T47D (cell line): ENCODE measurements around the gene DACH2.
"Not testable (repeated sequence)": the region's sequence is repeated elsewhere in the genome, so short reads cannot be mapped to it uniquely, and the experiment has no call there.

Source experiments
- DNase-seq, 2 experiments: peaks; one replicate each; pipeline versions ENCODE4 v3.0.0 to v3.0.0-alpha.2; 2011 to 2012; ENCODE audit warnings: low read depth in 1 of 2, low spot score in 1 of 2
- JUND ChIP-seq: IDR thresholded peaks from 2 replicates; pipeline ENCODE4 v1.6.1; 2012; ENCODE audit warnings: low read depth
- in situ Hi-C: cut with HindIII; loops from 2 replicates; pipeline ENCODE4 v1.10.0; 2016; ENCODE audit warnings: low sequenced_read_pairs, low pct_unique_long_range_greater_than_20kb

DACH2 gene

GRCh38 chrX:86148024-86148511 lies at the start of gene DACH2:
Gene DACH2 (plus strand): TSS chrX:86148451.
- in situ Hi-C loops, result no loop called here
- TF ChIP-seq JUND, result no peak
- DNase-seq, result no peak

GRCh38 chrX:86102341-86102740 lies 45.9 kb upstream of the DACH2 start:
- in situ Hi-C loops, result no loop called here
- TF ChIP-seq JUND, result no peak
- DNase-seq, result no peak

GRCh38 chrX:86103061-86103460 lies 45.2 kb upstream of the DACH2 start:
- in situ Hi-C loops, result no loop called here
- no peak for DNase-seq
- TF ChIP-seq JUND, result no peak

- in situ Hi-C loops, result no loop called here
- DNase-seq, result no peak
- no peak for TF ChIP-seq JUND
Measured at GRCh38 chrX:86104526-86104925, 43.7 kb upstream of the DACH2 start.

- no peak for DNase-seq
- TF ChIP-seq JUND, result no peak
- in situ Hi-C loops, result no loop called here
Measured at GRCh38 chrX:86121916-86122315, 26.3 kb upstream of the DACH2 start.

- no peak for TF ChIP-seq JUND
- peak in 1 of 2 experiments; percentile 1 for DNase-seq
- in situ Hi-C loops, result no loop called here
Measured at GRCh38 chrX:86133761-86134160, 14.5 kb upstream of the DACH2 start.

GRCh38 chrX:86137071-86137470 lies 11.2 kb upstream of the DACH2 start:
- in situ Hi-C loops, result no loop called here
- no peak for TF ChIP-seq JUND

GRCh38 chrX:86141786-86142185 lies 6.5 kb upstream of the DACH2 start:
- no peak for DNase-seq
- in situ Hi-C loops, result no loop called here
- no peak for TF ChIP-seq JUND

More at GRCh38 chrX:86137071-86137470, 11.2 kb upstream of the DACH2 start:
- DNase-seq, result no peak

- no peak for DNase-seq
- in situ Hi-C loops, result no loop called here
- TF ChIP-seq JUND, result no peak
Measured at GRCh38 chrX:86146102-86146501, 2.1 kb upstream of the DACH2 start.

GRCh38 chrX:86148594-86148993 lies 343 bp downstream of the DACH2 start:
- in situ Hi-C loops, result no loop called here
- TF ChIP-seq JUND, result no peak
- DNase-seq, result no peak

GRCh38 chrX:86149119-86149518 lies 868 bp downstream of the DACH2 start:
- in situ Hi-C loops, result no loop called here
- TF ChIP-seq JUND, result no peak
- no peak for DNase-seq

- no peak for TF ChIP-seq JUND
- in situ Hi-C loops, result no loop called here
- DNase-seq, result no peak
Measured at GRCh38 chrX:86154553-86154952, 6.3 kb downstream of the DACH2 start.

- in situ Hi-C loops, result no loop called here
- peak in 1 of 2 experiments; percentile 50 for DNase-seq
- no peak for TF ChIP-seq JUND
Measured at GRCh38 chrX:86171366-86171765, 23.1 kb downstream of the DACH2 start.

- in situ Hi-C loops, result no loop called here
- no peak for TF ChIP-seq JUND
- no peak for DNase-seq
Measured at GRCh38 chrX:86178906-86179305, 30.7 kb downstream of the DACH2 start.

GRCh38 chrX:86181325-86181724 lies 33.1 kb downstream of the DACH2 start:
- in situ Hi-C loops, DNase-seq: not testable (repeated sequence)
